AG04450 (cell line): ENCODE measurements around the gene MBD5. TPM values are rescaled to one million over a fixed set of nuclear protein-coding genes. Genes with fewer than 3 reads are reported as not detected.

Source experiments
- CTCF ChIA-PET: fragments of 300-600, 350-600 bp; formaldehyde crosslinking; extraction: SDS; loops from one replicate; lab custom pipeline; 2022; ENCODE audit warnings: antibody characterized with exemption, inconsistent platforms; lab: Charles Lee
- POLR2A ChIA-PET: fragments of 350-600 bp; formaldehyde crosslinking; extraction: SDS; loops from one replicate; lab custom pipeline; 2021; ENCODE audit warnings: antibody characterized with exemption, inconsistent platforms; lab: Yijun Ruan, JAX
- DNase-seq: peaks from one replicate; pipeline ENCODE4 v3.0.0-alpha.2; 2011; ENCODE audit warnings: low read depth, low spot score
- H3K27ac ChIP-seq: one replicate; pipeline ENCODE4 v1.5.1; 2012; ENCODE audit warnings: low read depth, low read length, control low read depth
- H3K27me3 ChIP-seq: one replicate; pipeline ENCODE4 v1.6.0; 2012; ENCODE audit warnings: low read length; ENCODE audit not compliant: control insufficient read depth, insufficient read depth
- H3K4me3 ChIP-seq: 2 replicates; pipeline ENCODE4 v1.5.1; 2011; ENCODE audit warnings: mild to moderate bottlenecking, low read depth, low read length, control low read depth
- H3K9me3 ChIP-seq: 2 replicates; pipeline ENCODE4 v1.5.1; 2012; ENCODE audit warnings: low read length; ENCODE audit not compliant: control insufficient read depth, insufficient read depth
- CTCF ChIP-seq: IDR thresholded peaks from 2 replicates; pipeline ENCODE4 v1.5.1; 2011; ENCODE audit warnings: low read depth, low read length, control low read depth, inconsistent platforms
- polyA plus RNA-seq: library from polyadenylated mRNA; depleted of rRNA; stranded (reverse); fragments of >200 nt; gene quantifications from 2 replicates; pipeline ENCODE4 v1.2.3, GENCODE V29; 2011

Gene MBD5
- polyA plus RNA-seq, 1 experiment: 40.4 TPM

- Histone ChIP-seq H3K4me3 (no peak overlapping the region), H3K9me3 (no peaks in the 10 kb centered on the region), H3K27me3 (no peaks in the 10 kb centered on the region), H3K27ac (no peak overlapping the region)
- TF ChIP-seq CTCF: no peak
- CTCF ChIA-PET: interaction anchor here (0.7 kb wide), 1 partner anchor 40 kb away, joined by 3 read pairs; no protein-coding TSS in a partner anchor
- POLR2A ChIA-PET: interaction anchor here (0.7 kb wide), 1 partner anchor 915 kb away, joined by 4 read pairs; no protein-coding TSS in a partner anchor
- DNase-seq: no peak
Observed at GRCh38 chr2:148102641-148103040, 81.8 kb downstream of the MBD5 start.

GRCh38 chr2:148103946-148104345, 83.1 kb downstream of the MBD5 start:
- CTCF ChIA-PET: no interaction called here
- POLR2A ChIA-PET: no interaction called here
- H3K27ac ChIP-seq: no peak overlapping the region
- no peak for TF ChIP-seq CTCF
- no peak overlapping the region for H3K4me3 ChIP-seq
- H3K9me3 ChIP-seq: no peaks in the 10 kb centered on the region
- no peak for DNase-seq
- no peaks in the 10 kb centered on the region for H3K27me3 ChIP-seq

- CTCF ChIA-PET: no interaction called here
- POLR2A ChIA-PET: no interaction called here
- H3K27me3 ChIP-seq: no peaks in the 10 kb centered on the region
Observed at GRCh38 chr2:148106331-148106730, 85.4 kb downstream of the MBD5 start.

GRCh38 chr2:148108385-148108784, 87.5 kb downstream of the MBD5 start:
- Histone ChIP-seq H3K27ac (no peak overlapping the region), H3K27me3 (no peaks in the 10 kb centered on the region), H3K4me3 (no peak overlapping the region), H3K9me3 (no peaks in the 10 kb centered on the region)
- no peak for DNase-seq
- POLR2A ChIA-PET: no interaction called here
- CTCF ChIA-PET: interaction anchor here (0.6 kb wide), 1 partner anchor 55 kb away, joined by 3 read pairs; no protein-coding TSS in a partner anchor
- no peak for TF ChIP-seq CTCF

More at GRCh38 chr2:148106331-148106730, 85.4 kb downstream of the MBD5 start:
- Histone ChIP-seq H3K9me3 (no peaks in the 10 kb centered on the region), H3K4me3 (no peak overlapping the region), H3K27ac (no peak overlapping the region)
- no peak for TF ChIP-seq CTCF
- DNase-seq: no peak

GRCh38 chr2:148110184-148110583, 89.3 kb downstream of the MBD5 start:
- POLR2A ChIA-PET: interaction anchor here (0.6 kb wide), 1 partner anchor 17 kb away, joined by 3 read pairs; no protein-coding TSS in a partner anchor
- CTCF ChIA-PET: no interaction called here
- Histone ChIP-seq H3K9me3 (no peaks in the 10 kb centered on the region), H3K27ac (no peak overlapping the region), H3K27me3 (no peaks in the 10 kb centered on the region), H3K4me3 (no peak overlapping the region)
- DNase-seq: no peak
- no peak for TF ChIP-seq CTCF
